ENCODE measurements around the gene DCLK2.

- TF ChIP-seq POLR2A (IDR thresholded peaks at IDR 0.05): no peak
- TF ChIP-seq CTCF (IDR thresholded peaks at IDR 0.05): no peak
These were observed 26.3 kb downstream of the DCLK2 start for GRCh38 chr4:150104404-150105027.
